Nephron (organoid): ENCODE measurements around the gene FAM177B.
"Not testable (repeated sequence)": the region's sequence is repeated elsewhere in the genome, so short reads cannot be mapped to it uniquely, and the experiment has no call there.

Experiments used
- H3K27ac Mint-ChIP-seq, 3 experiments: 2 replicates each; pipeline ENCODE4 v1.8.0; 2020; ENCODE audit warnings: mixed read lengths in 3 of 3, mild to moderate bottlenecking in 2 of 3, moderate library complexity in 1 of 3
- H3K27me3 Mint-ChIP-seq: 2 replicates; pipeline ENCODE4 v1.8.0; 2021; ENCODE audit warnings: low read depth, mild to moderate bottlenecking, moderate library complexity, mixed read lengths
- H3K36me3 Mint-ChIP-seq: 2 replicates; pipeline ENCODE4 v1.8.0; 2020; ENCODE audit warnings: low read depth, mixed read lengths
- H3K4me1 Mint-ChIP-seq: 2 replicates; pipeline ENCODE4 v1.8.0; 2020; ENCODE audit warnings: mixed read lengths
- H3K4me3 Mint-ChIP-seq, 3 experiments: 2 replicates each; pipeline ENCODE4 v1.8.0; 2020; ENCODE audit warnings: mild to moderate bottlenecking in 3 of 3, mixed read lengths in 3 of 3, moderate library complexity in 2 of 3
- H3K9me3 Mint-ChIP-seq: 2 replicates; pipeline ENCODE4 v1.8.0; 2020; ENCODE audit warnings: mixed read lengths
- CTCF ChIP-seq, 3 experiments: fragments of 200-600 bp; sonication (generic); IDR thresholded peaks; one replicate each; pipeline ENCODE4 v1.5.0; 2021; ENCODE audit warnings: antibody characterized with exemption in 3 of 3; ENCODE audit not compliant: unreplicated experiment in 3 of 3

FAM177B gene

GRCh38 chr1:222732216-222733159 lies 4.5 kb upstream of the FAM177B start:
- Mint-ChIP-seq H3K9me3 (no peaks in the 10 kb centered on the region), H3K4me3 (no peak overlapping the region), H3K4me1 (no peaks in the 10 kb centered on the region), H3K36me3 (peaks cover 49% of the 10 kb centered on the region), H3K27ac (no peak overlapping the region), H3K27me3 (no peaks in the 10 kb centered on the region)
- TF ChIP-seq CTCF (IDR thresholded peaks at IDR 0.05; ENCODE audit: unreplicated experiment in 3 of 3): no peak

- no peaks in the 10 kb centered on the region for H3K4me1 Mint-ChIP-seq
- TF ChIP-seq CTCF (IDR thresholded peaks at IDR 0.05; ENCODE audit: unreplicated experiment in 3 of 3): no peak
- no peaks in the 10 kb centered on the region for H3K27me3 Mint-ChIP-seq
- peaks cover 30% of the 10 kb centered on the region for H3K36me3 Mint-ChIP-seq
- H3K27ac Mint-ChIP-seq: no peak overlapping the region
- H3K9me3 Mint-ChIP-seq: no peaks in the 10 kb centered on the region
- no peak overlapping the region for H3K4me3 Mint-ChIP-seq
These were observed 2.3 kb upstream of the FAM177B start for GRCh38 chr1:222734740-222735139.

GRCh38 chr1:222736470-222736869 lies 532 bp upstream of the FAM177B start:
- no peaks in the 10 kb centered on the region for H3K27me3 Mint-ChIP-seq
- H3K36me3 Mint-ChIP-seq: peaks cover 17% of the 10 kb centered on the region
- H3K4me3 Mint-ChIP-seq: no peak overlapping the region
- TF ChIP-seq CTCF (IDR thresholded peaks at IDR 0.05; ENCODE audit: unreplicated experiment in 3 of 3): no peak
- no peaks in the 10 kb centered on the region for H3K4me1 Mint-ChIP-seq
- H3K9me3 Mint-ChIP-seq: no peaks in the 10 kb centered on the region
- no peak overlapping the region for H3K27ac Mint-ChIP-seq

GRCh38 chr1:222739465-222739864 lies 2.5 kb downstream of the FAM177B start:
- peaks cover 3% of the 10 kb centered on the region for H3K36me3 Mint-ChIP-seq
- no peak overlapping the region for H3K4me3 Mint-ChIP-seq
- H3K4me1 Mint-ChIP-seq: no peaks in the 10 kb centered on the region
- no peak for TF ChIP-seq CTCF (IDR thresholded peaks at IDR 0.05; ENCODE audit: unreplicated experiment in 3 of 3)
- no peaks in the 10 kb centered on the region for H3K9me3 Mint-ChIP-seq
- no peaks in the 10 kb centered on the region for H3K27me3 Mint-ChIP-seq
- no peak overlapping the region for H3K27ac Mint-ChIP-seq

GRCh38 chr1:222739929-222740328 lies 2.9 kb downstream of the FAM177B start:
- Mint-ChIP-seq H3K4me3 (no peak overlapping the region), H3K27me3 (no peaks in the 10 kb centered on the region), H3K36me3 (no peaks in the 10 kb centered on the region)

GRCh38 chr1:222741630-222742457 lies 4.8 kb downstream of the FAM177B start:
- H3K9me3 Mint-ChIP-seq: not testable (repeated sequence)

More at GRCh38 chr1:222739929-222740328, 2.9 kb downstream of the FAM177B start:
- no peak for TF ChIP-seq CTCF (IDR thresholded peaks at IDR 0.05; ENCODE audit: unreplicated experiment in 3 of 3)
- Mint-ChIP-seq H3K27ac (no peak overlapping the region), H3K9me3 (no peaks in the 10 kb centered on the region), H3K4me1 (no peaks in the 10 kb centered on the region)

More at GRCh38 chr1:222741630-222742457, 4.8 kb downstream of the FAM177B start:
- H3K27me3 Mint-ChIP-seq, H3K27ac Mint-ChIP-seq, H3K4me1 Mint-ChIP-seq, H3K4me3 Mint-ChIP-seq, H3K36me3 Mint-ChIP-seq: not testable (repeated sequence)
